ENCODE results near the gene MRTFA. TPM values are rescaled to one million over a fixed set of nuclear protein-coding genes. Genes with fewer than 3 reads are reported as not detected.
"Not testable (repeated sequence)": the region's sequence is repeated elsewhere in the genome, so short reads cannot be mapped to it uniquely, and the experiment has no call there.

Gene MRTFA
- total RNA-seq, 1 donor from 2014 or later, result 68.4 TPM

- Mint-ChIP-seq H3K27me3 (ENCODE audit: unreplicated experiment) (peaks cover 2% of the 10 kb centered on the region), H3K4me3 (ENCODE audit: unreplicated experiment) (no peak overlapping the region), H3K9me3 (ENCODE audit: unreplicated experiment) (no peaks in the 10 kb centered on the region), H3K27ac (ENCODE audit: unreplicated experiment) (no peak overlapping the region), H3K36me3 (ENCODE audit: low read depth, unreplicated experiment) (peaks cover 22% of the 10 kb centered on the region), H3K4me1 (ENCODE audit: unreplicated experiment) (peaks cover 8% of the 10 kb centered on the region)
- no peak for DNase-seq (ENCODE audit: low spot score)
- TF ChIP-seq CTCF (IDR thresholded peaks at IDR 0.05; ENCODE audit: unreplicated experiment), result no peak
Measured at GRCh38 chr22:40547729-40548143, 88.8 kb downstream of the MRTFA start.

GRCh38 chr22:40544758-40545157, 91.8 kb downstream of the MRTFA start:
- no peak for DNase-seq (ENCODE audit: low spot score)
- TF ChIP-seq CTCF (IDR thresholded peaks at IDR 0.05; ENCODE audit: unreplicated experiment), result no peak
- Mint-ChIP-seq H3K36me3 (ENCODE audit: low read depth, unreplicated experiment) (peaks cover 12% of the 10 kb centered on the region), H3K9me3 (ENCODE audit: unreplicated experiment) (no peaks in the 10 kb centered on the region), H3K4me3 (ENCODE audit: unreplicated experiment) (no peak overlapping the region), H3K4me1 (ENCODE audit: unreplicated experiment) (peaks cover 13% of the 10 kb centered on the region), H3K27ac (ENCODE audit: unreplicated experiment) (no peak overlapping the region), H3K27me3 (ENCODE audit: unreplicated experiment) (no peaks in the 10 kb centered on the region)

GRCh38 chr22:40542821-40543540, 93.5 kb downstream of the MRTFA start:
- DNase-seq (ENCODE audit: low spot score), result no peak
- Mint-ChIP-seq H3K27me3 (ENCODE audit: unreplicated experiment) (no peaks in the 10 kb centered on the region), H3K27ac (ENCODE audit: unreplicated experiment) (no peak overlapping the region), H3K36me3 (ENCODE audit: low read depth, unreplicated experiment) (peaks cover 16% of the 10 kb centered on the region), H3K4me3 (ENCODE audit: unreplicated experiment) (no peak overlapping the region), H3K4me1 (ENCODE audit: unreplicated experiment) (peaks cover 13% of the 10 kb centered on the region), H3K9me3 (ENCODE audit: unreplicated experiment) (no peaks in the 10 kb centered on the region)
- TF ChIP-seq CTCF (IDR thresholded peaks at IDR 0.05; ENCODE audit: unreplicated experiment), result no peak

GRCh38 chr22:40541300-40541699, 95.2 kb downstream of the MRTFA start:
- Mint-ChIP-seq H3K27ac (ENCODE audit: unreplicated experiment) (no peak overlapping the region), H3K9me3 (ENCODE audit: unreplicated experiment) (no peaks in the 10 kb centered on the region), H3K27me3 (ENCODE audit: unreplicated experiment) (no peaks in the 10 kb centered on the region), H3K36me3 (ENCODE audit: low read depth, unreplicated experiment) (peaks cover 9% of the 10 kb centered on the region), H3K4me1 (ENCODE audit: unreplicated experiment) (peaks cover 9% of the 10 kb centered on the region), H3K4me3 (ENCODE audit: unreplicated experiment) (no peak overlapping the region)
- no peak for TF ChIP-seq CTCF (IDR thresholded peaks at IDR 0.05; ENCODE audit: unreplicated experiment)
- DNase-seq (ENCODE audit: low spot score), result no peak

GRCh38 chr22:40540265-40540664, 96.3 kb downstream of the MRTFA start:
- DNase-seq (ENCODE audit: low spot score), result no peak
- H3K9me3 Mint-ChIP-seq (ENCODE audit: unreplicated experiment), result no peaks in the 10 kb centered on the region
- H3K36me3 Mint-ChIP-seq (ENCODE audit: low read depth, unreplicated experiment), result peaks cover 9% of the 10 kb centered on the region
- H3K27me3 Mint-ChIP-seq (ENCODE audit: unreplicated experiment), result peaks cover 2% of the 10 kb centered on the region
- TF ChIP-seq CTCF (IDR thresholded peaks at IDR 0.05; ENCODE audit: unreplicated experiment), result no peak
- H3K4me1 Mint-ChIP-seq (ENCODE audit: unreplicated experiment), result peaks cover 13% of the 10 kb centered on the region
- H3K4me3 Mint-ChIP-seq (ENCODE audit: unreplicated experiment), result no peak overlapping the region
- H3K27ac Mint-ChIP-seq (ENCODE audit: unreplicated experiment), result no peak overlapping the region

- H3K4me1 Mint-ChIP-seq (ENCODE audit: unreplicated experiment), result peaks cover 27% of the 10 kb centered on the region
- H3K4me3 Mint-ChIP-seq (ENCODE audit: unreplicated experiment); DNase-seq (ENCODE audit: low spot score); H3K27ac Mint-ChIP-seq (ENCODE audit: unreplicated experiment); H3K27me3 Mint-ChIP-seq (ENCODE audit: unreplicated experiment); H3K36me3 Mint-ChIP-seq (ENCODE audit: low read depth, unreplicated experiment); H3K9me3 Mint-ChIP-seq (ENCODE audit: unreplicated experiment): not testable (repeated sequence)
Measured at GRCh38 chr22:40536149-40536548, 100.4 kb downstream of the MRTFA start.
